Epidermal melanocyte (primary cell): Measurements from ENCODE around the gene IDUA.

ENCODE experiments used
- DNase-seq: peaks from one replicate; pipeline ENCODE4 v3.0.0; 2011; ENCODE audit warnings: low spot score; ENCODE audit not compliant: insufficient read length

The IDUA gene

DNA sequence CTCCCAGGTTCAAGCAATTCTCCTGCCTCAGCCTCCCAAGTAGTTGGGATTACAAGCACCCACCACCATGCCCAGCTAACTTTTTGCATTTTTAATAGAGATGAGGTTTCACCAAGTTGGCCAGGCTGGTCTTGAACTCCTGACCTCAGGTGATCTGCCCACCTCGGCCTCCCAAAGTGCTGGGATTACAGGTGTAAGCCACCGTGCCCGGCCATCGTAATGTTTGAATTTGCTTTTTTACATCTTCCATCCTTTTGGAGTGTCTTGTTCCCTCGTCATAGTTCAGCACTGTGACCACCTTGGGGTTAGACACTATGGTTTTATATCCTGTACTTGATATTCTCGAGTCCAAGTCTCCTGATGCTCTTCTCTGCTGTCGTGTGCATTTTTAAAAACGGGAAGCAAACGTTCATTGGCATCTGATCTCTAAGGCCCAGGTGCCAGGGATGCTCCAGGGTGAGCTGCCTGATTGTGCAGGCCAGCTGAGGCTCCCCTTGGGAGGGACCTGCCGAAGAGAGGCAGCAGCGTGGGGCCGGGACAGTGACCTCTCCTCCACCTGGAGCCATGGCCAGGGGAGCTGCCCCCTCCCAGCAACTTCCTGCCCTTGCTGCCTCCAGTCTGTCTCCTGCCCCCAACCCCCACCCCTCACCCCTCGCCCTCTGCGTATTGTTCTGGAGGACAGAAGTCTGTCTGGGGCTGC, 30.2 kb upstream of the IDUA start:
- no peak for DNase-seq

DNA sequence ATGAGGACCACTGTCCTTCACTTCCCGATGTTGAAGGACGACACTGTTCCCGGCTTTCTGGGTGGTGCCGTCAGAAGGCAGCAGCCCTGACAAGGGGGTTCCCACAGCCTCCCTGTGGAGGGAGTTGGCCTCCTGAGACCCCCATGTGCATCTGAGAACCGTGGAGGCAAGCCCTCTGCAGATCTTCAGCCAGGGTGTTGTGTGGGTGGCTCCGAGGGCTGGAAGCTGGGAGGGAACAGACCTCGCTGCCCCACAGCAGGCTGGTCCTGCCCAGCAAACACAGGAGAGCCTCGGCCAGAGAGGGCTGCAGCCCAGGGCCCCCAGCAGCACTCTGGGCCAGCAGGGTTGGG, 29.6 kb upstream of the IDUA start:
- DNase-seq, result no peak

DNA sequence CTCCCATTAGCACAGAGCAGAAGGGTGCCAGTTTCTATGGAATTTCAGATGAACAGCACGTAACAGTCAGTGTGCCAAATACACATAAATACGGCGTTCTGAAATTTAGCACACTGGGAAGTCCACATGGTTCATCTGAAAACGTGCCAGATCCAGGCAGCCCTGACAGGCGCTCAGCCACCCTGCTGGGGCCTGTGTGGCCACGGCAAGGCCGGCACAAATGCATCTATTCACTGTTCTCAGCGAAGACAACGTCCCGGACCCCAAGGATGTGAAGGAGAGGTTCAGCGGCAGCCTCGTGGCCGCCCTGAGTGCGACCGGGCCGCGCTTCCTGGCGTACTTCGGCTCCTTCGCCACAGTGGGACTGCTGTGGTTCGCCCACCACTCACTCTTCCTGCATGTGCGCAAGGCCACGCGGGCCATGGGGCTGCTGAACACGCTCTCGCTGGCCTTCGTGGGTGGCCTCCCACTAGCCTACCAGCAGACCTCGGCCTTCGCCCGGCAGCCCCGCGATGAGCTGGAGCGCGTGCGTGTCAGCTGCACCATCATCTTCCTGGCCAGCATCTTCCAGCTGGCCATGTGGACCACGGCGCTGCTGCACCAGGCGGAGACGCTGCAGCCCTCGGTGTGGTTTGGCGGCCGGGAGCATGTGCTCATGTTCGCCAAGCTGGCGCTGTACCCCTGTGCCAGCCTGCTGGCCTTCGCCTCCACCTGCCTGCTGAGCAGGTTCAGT, 29.1 kb upstream of the IDUA start:
- DNase-seq, result no peak

DNA sequence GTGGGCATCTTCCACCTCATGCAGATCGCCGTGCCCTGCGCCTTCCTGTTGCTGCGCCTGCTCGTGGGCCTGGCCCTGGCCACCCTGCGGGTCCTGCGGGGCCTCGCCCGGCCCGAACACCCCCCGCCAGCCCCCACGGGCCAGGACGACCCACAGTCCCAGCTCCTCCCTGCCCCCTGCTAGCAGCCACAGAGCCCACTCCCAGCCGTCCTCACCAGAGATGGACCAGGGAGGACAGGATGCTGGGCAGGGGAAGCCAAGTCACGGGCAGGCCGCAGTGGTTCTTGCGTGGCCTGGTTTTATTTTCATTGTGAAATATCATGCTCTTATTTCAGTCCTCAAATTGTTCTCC, 28.6 kb upstream of the IDUA start:
- DNase-seq, result no peak

- no peak for DNase-seq
Observed at GRCh38 chr4:958696-959337, 28.0 kb upstream of the IDUA start.

- no peak for DNase-seq
Observed at GRCh38 chr4:959338-960139, 27.3 kb upstream of the IDUA start.

DNA sequence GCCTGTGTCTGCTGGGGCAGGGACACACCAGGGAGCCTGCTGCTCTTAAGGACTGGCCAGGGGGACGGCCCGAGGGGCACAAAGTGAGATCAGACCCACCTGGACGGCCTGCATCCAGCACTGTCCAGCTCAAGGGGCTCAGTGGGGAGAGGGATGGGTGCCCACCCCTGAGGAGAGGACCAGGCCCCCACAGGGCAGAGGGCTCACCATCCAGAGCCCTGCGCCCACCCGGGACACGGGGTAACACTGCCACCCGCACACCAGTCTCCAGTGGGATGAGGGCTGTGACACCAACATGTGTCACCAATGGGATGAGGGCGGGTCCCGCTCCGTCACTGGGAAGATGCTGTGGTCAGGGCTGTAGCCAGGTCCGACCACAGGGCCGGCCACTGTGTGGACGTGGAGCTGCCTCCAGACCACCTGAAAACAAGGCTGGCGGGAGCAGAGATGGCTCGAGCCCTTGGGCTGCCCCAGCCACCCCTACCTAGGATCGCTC, 26.7 kb upstream of the IDUA start:
- no peak for DNase-seq

GRCh38 chr4:960636-961350, 26.1 kb upstream of the IDUA start:
- DNase-seq, result no peak

- DNase-seq, result no peak
Observed at GRCh38 chr4:961351-962230, 25.3 kb upstream of the IDUA start.

GRCh38 chr4:962231-963208, 24.3 kb upstream of the IDUA start:
- DNase-seq, result no peak

DNA sequence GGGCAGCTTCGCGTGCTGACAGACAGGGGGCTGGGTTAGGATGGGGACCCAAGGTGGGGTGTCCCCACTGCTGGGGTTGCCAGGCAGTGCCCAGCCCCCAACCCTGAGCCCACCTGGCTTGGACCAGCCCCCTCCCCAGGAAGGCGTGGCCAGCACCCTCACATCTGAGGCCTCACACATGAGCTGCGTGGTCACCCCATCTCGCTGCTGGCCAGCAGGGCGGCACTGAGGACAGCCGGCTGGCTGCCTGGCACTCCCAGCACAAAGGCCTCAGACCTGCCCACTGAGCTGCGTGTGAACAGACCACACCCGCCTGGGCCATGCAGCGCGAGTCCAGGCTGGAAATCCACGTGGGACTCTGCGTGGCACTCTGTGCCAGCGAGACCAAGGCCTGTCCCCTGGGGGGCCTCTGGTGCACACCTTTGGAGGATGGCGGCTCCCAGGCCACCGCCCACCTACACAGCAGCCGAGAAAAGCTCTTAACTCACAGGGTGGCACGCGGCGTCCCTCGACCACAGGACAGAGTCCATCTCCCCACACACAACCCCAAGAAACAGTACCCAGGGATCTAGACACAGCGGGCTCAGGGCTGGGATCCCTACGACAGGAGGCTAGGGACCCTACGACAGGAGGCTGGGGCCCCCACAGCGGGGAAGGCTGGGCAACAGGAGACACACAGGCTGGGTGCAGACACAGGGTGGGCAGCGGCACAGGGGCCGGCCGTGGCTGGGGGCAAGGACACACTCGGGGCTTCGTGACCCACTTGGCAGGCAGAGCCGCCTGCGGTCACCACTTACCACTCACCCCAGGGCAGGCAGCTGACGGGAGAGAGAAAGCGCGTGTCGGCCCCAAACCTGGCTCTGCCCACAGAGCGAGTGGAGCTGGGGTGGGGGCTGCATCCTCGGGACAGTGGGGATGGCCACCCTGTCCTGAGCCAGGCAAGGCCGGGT, 23.3 kb upstream of the IDUA start:
- DNase-seq, result no peak

GRCh38 chr4:964346-965025, 22.4 kb upstream of the IDUA start:
- no peak for DNase-seq

DNA sequence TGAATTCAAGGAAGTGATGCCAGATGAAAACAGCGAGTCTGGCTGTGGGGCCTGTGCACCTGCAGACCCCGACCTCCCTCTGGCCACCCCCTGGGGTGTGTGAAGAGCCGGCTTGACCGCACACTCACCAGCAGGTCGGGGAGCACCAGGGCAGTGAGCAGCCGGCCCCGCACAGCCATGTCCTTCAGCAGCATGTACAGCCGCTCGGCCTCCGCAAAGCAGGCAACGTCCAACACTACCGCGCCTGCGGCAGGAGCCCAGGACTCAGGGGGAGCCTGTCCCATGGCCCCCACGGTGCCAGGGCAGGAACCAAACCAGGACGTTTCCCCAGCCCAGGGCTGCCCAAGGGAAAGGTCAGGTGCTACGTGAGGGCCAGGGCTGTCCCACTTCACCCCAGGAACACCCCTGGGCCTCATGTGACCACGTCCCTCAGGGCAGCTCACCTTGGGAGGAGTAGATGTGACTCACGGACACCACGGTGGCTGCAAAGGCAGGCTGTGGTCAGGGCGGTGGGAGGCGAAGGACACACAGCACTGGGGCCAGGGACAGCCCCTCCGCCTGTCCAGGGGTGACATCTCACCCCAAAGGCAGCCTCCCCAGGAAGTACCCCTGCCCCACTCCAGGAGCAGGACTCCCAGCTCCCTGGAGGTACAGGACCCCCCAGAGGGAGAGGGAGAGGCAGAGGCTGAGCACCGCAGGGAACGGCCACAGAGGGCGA, 21.6 kb upstream of the IDUA start:
- no peak for DNase-seq

GRCh38 chr4:965766-966134, 21.1 kb upstream of the IDUA start:
- DNase-seq, result no peak

DNA sequence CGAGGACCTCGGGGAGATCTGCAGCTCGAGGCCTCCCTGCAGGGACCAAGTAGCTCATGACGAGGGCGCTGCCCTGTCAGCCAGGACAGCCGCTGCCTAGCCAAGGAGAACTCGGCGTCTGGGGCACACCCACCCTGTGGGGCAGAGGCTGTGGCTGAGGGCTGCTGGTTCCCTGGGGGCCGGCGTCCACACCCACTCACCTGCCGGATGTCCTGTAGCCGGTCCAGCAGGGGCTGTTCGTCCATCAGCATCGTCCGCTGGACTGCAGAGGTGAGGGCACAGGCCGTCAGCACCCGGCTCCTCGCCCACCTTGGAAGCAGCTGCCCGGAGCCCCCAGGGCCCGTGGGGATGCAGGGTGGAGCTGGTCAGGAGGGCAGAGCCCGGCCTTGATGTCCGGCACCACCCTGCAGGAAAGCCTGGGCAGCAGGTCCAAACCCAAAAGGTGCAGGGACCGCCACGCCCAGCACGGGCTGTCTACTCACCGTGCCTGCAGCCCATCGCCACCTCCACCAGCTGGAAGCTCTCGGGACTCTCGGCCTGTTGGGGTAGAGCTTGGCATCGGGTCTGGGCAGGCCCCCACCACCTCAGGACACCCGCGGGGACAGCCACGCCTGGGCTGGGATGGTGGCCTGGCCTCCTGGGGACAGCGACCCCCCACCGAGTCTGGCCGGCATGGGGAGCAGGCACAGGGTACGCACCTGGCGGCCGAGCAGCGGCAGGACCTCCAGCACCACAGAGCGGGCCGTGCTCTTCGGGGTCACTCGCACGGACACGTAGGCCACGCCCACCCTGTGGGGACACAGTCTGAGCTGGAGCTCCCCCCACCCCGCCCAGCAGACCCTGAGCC, 20.4 kb upstream of the IDUA start:
- DNase-seq, result no peak
